Upper lobe of left lung (tissue), 6 donors: Measurements from ENCODE around the gene GALNT13. TPM values are rescaled to one million over a fixed set of nuclear protein-coding genes. Genes with fewer than 3 reads are reported as not detected.

Source experiments
- ATAC-seq, 2 donors: fragments of 200-7000 bp; cut with Tn5 transposase; one replicate each; pipeline ENCODE4 v1.9.1; 2022; ENCODE audit warnings: mild to moderate bottlenecking in 2 of 2, moderate library complexity in 2 of 2; ENCODE audit not compliant: low FRiP score in 2 of 2
- DNase-seq, 2 donors: peaks; one replicate each; pipeline ENCODE4 v3.0.0-alpha.2; 2019 to 2020
- H3K27ac ChIP-seq, 4 donors: fragments of 200-600 bp; sonication (generic); one replicate each; pipeline ENCODE4 v1.5.1; 2016 to 2019
- H3K27me3 ChIP-seq, 4 donors: fragments of 200-600 bp; sonication (generic); one replicate each; pipeline ENCODE4 v1.5.1; 2017 to 2019
- H3K36me3 ChIP-seq, 4 donors: fragments of 200-600 bp; sonication (generic); one replicate each; pipeline ENCODE4 v1.5.1; 2016 to 2019
- H3K4me1 ChIP-seq, 4 donors: fragments of 200-600 bp; sonication (generic); one replicate each; pipeline ENCODE4 v1.5.1; 2018 to 2019
- H3K4me3 ChIP-seq, 4 donors: fragments of 200-600 bp; sonication (generic); one replicate each; pipeline ENCODE4 v1.5.1; 2017 to 2019; ENCODE audit warnings: mild to moderate bottlenecking in 2 of 4, moderate library complexity in 1 of 4
- H3K9me3 ChIP-seq, 4 donors: fragments of 200-600 bp; sonication (generic); one replicate each; pipeline ENCODE4 v1.5.1; 2018 to 2019
- EP300 ChIP-seq, 4 donors: sonication (generic); formaldehyde crosslinking; IDR thresholded peaks; one replicate each; pipeline ENCODE4 v1.5.1; 2017; ENCODE audit warnings: antibody characterized with exemption in 4 of 4, control low read depth in 2 of 4
- POLR2A ChIP-seq, 4 donors: fragments of 450-650 bp; IDR thresholded peaks; one replicate each; pipeline ENCODE4 v1.5.1; 2016 to 2017; ENCODE audit warnings: antibody characterized with exemption in 4 of 4, mild to moderate bottlenecking in 2 of 4
- POLR2AphosphoS5 ChIP-seq, 2 donors: sonication (generic); formaldehyde crosslinking; IDR thresholded peaks; one replicate each; pipeline ENCODE4 v1.5.1; 2017; ENCODE audit warnings: antibody characterized with exemption in 2 of 2
- WGBS, 2 donors: methylation state at CpG; one replicate each; pipeline ENCODE4 v1.1.5; 2017 to 2018; 5-methylcytosine and 5-hydroxymethylcytosine counted together
- total RNA-seq, 6 donors: library from RNA; depleted of rRNA in 4 of 6; stranded (reverse); fragments of >200 nt in 4 of 6; gene quantifications; one replicate each; pipeline versions ENCODE4 v1.1.0 to v1.2.1, GENCODE V29; 2016 to 2021
- TF ChIP-seq, protein P1 (sequence below), 6 experiments: fragments of 450-650 bp in 4 of 6; fragments of 200-600 bp in 2 of 6; sonication (generic) in 2 of 6; IDR thresholded peaks; one replicate each; pipeline ENCODE4 v1.5.1; 2016 to 2019; ENCODE audit warnings: antibody characterized with exemption in 6 of 6
- donor health status: DM: no; HTN: no; CAD: no; lungs with moderate emphysema.
- donor health status: DM: no; HTN: yes; CAD: no; lungs with severe emphysema.

GALNT13 gene
- total RNA-seq, 6 donors from 2014 or later, result 1.6 to 4.1 (median 2.8) TPM

- Histone ChIP-seq H3K4me1 (no peaks in the 10 kb centered on the region), H3K27ac (no peak overlapping the region), H3K36me3 (no peaks in the 10 kb centered on the region), H3K4me3 (no peak overlapping the region), H3K27me3 (no peaks in the 10 kb centered on the region), H3K9me3 (no peaks in the 10 kb centered on the region)
- DNase-seq (no peak), ATAC-seq (no peak)
- 82 to 87% methylated on average over 4 of the region's 4 CpGs for WGBS, 2 donors
- TF ChIP-seq POLR2AphosphoS5 (IDR thresholded peaks at IDR 0.05) (no peak), EP300 (IDR thresholded peaks at IDR 0.05) (no peak), POLR2A (IDR thresholded peaks at IDR 0.05) (no peak)
- TF ChIP-seq, protein P1, sequence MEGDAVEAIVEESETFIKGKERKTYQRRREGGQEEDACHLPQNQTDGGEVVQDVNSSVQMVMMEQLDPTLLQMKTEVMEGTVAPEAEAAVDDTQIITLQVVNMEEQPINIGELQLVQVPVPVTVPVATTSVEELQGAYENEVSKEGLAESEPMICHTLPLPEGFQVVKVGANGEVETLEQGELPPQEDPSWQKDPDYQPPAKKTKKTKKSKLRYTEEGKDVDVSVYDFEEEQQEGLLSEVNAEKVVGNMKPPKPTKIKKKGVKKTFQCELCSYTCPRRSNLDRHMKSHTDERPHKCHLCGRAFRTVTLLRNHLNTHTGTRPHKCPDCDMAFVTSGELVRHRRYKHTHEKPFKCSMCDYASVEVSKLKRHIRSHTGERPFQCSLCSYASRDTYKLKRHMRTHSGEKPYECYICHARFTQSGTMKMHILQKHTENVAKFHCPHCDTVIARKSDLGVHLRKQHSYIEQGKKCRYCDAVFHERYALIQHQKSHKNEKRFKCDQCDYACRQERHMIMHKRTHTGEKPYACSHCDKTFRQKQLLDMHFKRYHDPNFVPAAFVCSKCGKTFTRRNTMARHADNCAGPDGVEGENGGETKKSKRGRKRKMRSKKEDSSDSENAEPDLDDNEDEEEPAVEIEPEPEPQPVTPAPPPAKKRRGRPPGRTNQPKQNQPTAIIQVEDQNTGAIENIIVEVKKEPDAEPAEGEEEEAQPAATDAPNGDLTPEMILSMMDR (IDR thresholded peaks at IDR 0.05), result no peak
These were observed 268.7 kb downstream of the GALNT13 start for GRCh38 chr2:154140249-154141025.

GRCh38 chr2:154142480-154142879 lies 270.8 kb downstream of the GALNT13 start:
- Histone ChIP-seq H3K27ac (no peak overlapping the region), H3K36me3 (no peaks in the 10 kb centered on the region), H3K4me3 (no peak overlapping the region), H3K27me3 (no peaks in the 10 kb centered on the region), H3K9me3 (no peaks in the 10 kb centered on the region), H3K4me1 (no peaks in the 10 kb centered on the region)
- ATAC-seq (no peak), DNase-seq (no peak)
- TF ChIP-seq, protein P1 (IDR thresholded peaks at IDR 0.05), result no peak
- TF ChIP-seq POLR2AphosphoS5 (IDR thresholded peaks at IDR 0.05), result no peak
- TF ChIP-seq EP300 (IDR thresholded peaks at IDR 0.05), result no peak
- no peak for TF ChIP-seq POLR2A (IDR thresholded peaks at IDR 0.05)
- WGBS, 2 donors, result 88 to 90% methylated on average over 2 of the region's 2 CpGs

DNA sequence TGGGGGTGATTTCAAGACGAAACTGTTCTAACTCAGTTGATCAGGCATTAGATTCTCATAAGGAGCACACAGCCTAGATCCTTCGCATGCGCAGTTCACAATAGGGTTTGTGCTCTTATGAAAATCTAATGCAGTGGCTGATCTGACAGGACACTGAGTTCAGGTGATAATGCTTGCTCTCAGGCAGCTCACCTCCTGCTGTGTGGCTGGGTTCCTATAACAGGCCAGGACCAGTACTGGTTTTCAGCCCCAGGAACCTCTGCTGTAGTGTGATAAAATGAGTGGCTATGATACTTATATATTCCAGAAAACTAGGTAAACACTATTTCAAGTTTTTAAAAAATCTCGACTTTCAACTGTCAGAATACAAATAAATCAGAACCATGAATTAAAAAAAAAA lies 271.4 kb downstream of the GALNT13 start:
- TF ChIP-seq, protein P1 (IDR thresholded peaks at IDR 0.05), result no peak
- no peak for TF ChIP-seq POLR2A (IDR thresholded peaks at IDR 0.05)
- no peaks in the 10 kb centered on the region for H3K27me3 ChIP-seq
- WGBS, 2 donors, result 87 to 89% methylated on average over 4 of the region's 4 CpGs

DNA sequence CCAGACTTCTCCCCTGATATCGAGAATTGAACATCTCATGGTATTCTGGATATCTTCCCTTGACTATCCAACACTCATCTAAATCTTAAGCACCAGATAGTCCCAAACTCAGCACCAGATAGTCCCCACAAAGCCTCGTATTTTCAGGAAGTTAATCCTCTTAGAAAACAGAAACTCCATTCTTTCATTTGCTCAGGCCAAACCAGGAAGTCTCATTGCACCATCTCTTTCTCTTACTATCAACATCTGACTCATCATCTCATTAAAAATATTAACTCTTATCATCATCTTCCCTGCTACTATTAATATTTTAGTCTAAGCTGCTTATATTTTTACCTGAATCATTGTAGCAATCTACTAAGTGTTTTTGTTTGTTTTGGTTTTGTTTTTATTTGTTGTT lies 286.4 kb downstream of the GALNT13 start:
- Histone ChIP-seq H3K36me3 (no peaks in the 10 kb centered on the region), H3K9me3 (no peaks in the 10 kb centered on the region), H3K4me1 (no peaks in the 10 kb centered on the region), H3K27me3 (no peaks in the 10 kb centered on the region), H3K27ac (no peak overlapping the region), H3K4me3 (no peak overlapping the region)
- ATAC-seq (no peak), DNase-seq (no peak)
- TF ChIP-seq POLR2AphosphoS5 (IDR thresholded peaks at IDR 0.05), result no peak
- TF ChIP-seq EP300 (IDR thresholded peaks at IDR 0.05), result no peak
- TF ChIP-seq POLR2A (IDR thresholded peaks at IDR 0.05), result no peak
- TF ChIP-seq, protein P1 (IDR thresholded peaks at IDR 0.05), result no peak
- 67 to 68% methylated on average over 2 of the region's 2 CpGs for WGBS, 2 donors

More for the DNA sequence above, 271.4 kb downstream of the GALNT13 start:
- H3K4me3 ChIP-seq, result no peak overlapping the region
- no peaks in the 10 kb centered on the region for H3K9me3 ChIP-seq
- H3K4me1 ChIP-seq, result no peaks in the 10 kb centered on the region
- no peak for ATAC-seq
- no peak overlapping the region for H3K27ac ChIP-seq
- DNase-seq, result no peak
- H3K36me3 ChIP-seq, result no peaks in the 10 kb centered on the region

- 83 to 89% methylated on average over 2 of the region's 2 CpGs for WGBS, 2 donors
- no peak overlapping the region for H3K4me3 ChIP-seq
- H3K27ac ChIP-seq, result no peak overlapping the region
- DNase-seq (no peak), ATAC-seq (no peak)
- no peaks in the 10 kb centered on the region for H3K9me3 ChIP-seq
- H3K36me3 ChIP-seq, result no peaks in the 10 kb centered on the region
- no peak for TF ChIP-seq EP300 (IDR thresholded peaks at IDR 0.05)
- no peak for TF ChIP-seq POLR2A (IDR thresholded peaks at IDR 0.05)
- TF ChIP-seq, protein P1 (IDR thresholded peaks at IDR 0.05), result no peak
- TF ChIP-seq POLR2AphosphoS5 (IDR thresholded peaks at IDR 0.05), result no peak
- no peaks in the 10 kb centered on the region for H3K27me3 ChIP-seq
- H3K4me1 ChIP-seq, result no peaks in the 10 kb centered on the region
These were observed 289.6 kb downstream of the GALNT13 start for GRCh38 chr2:154161286-154161685.
